IMR-90 (cell line): ENCODE results near the gene LCA5L. TPM values are rescaled to one million over a fixed set of nuclear protein-coding genes. Genes with fewer than 3 reads are reported as not detected.

ENCODE experiments used
- ATAC-seq: fragments of 200-7000 bp; cut with Tn5 transposase; 2 replicates; pipeline ENCODE4 v1.9.1; 2020; ENCODE audit warnings: low read depth, mild to moderate bottlenecking, moderate library complexity
- BruUV-seq: library from RNA; stranded (reverse); fragments of 400-500 nt; replicated peaks from 2 replicates; lab custom pipeline; 2021; lab: Mats Ljungman, UMichigan
- CTCF ChIA-PET: fragments of 300-600 bp; formaldehyde crosslinking; extraction: SDS; loops from one replicate; lab custom pipeline; 2021; ENCODE audit warnings: antibody characterized with exemption; lab: Yijun Ruan, JAX
- POLR2A ChIA-PET: fragments of 300-600 bp; sonication (Branson Sonifier 250); formaldehyde crosslinking; loops from one replicate; lab custom pipeline; 2022; ENCODE audit warnings: antibody characterized with exemption; ENCODE audit not compliant: unreplicated experiment; lab: Charles Lee
- DNase-seq: peaks from one replicate; pipeline ENCODE4 v3.0.0; 2013
- H2AFZ ChIP-seq: replicated peaks from 2 replicates; pipeline ENCODE3; 2013; ENCODE audit warnings: low read length, mild to moderate bottlenecking; ENCODE audit not compliant: poor library complexity
- H2AK5ac ChIP-seq: 2 replicates; pipeline ENCODE4 v1.6.1; 2013; ENCODE audit warnings: low read depth, low read length, inconsistent platforms
- H2AK9ac ChIP-seq: replicated peaks from 2 replicates; pipeline ENCODE3; 2013; ENCODE audit warnings: mild to moderate bottlenecking, low read depth, low read length, moderate library complexity; ENCODE audit not compliant: poor library complexity
- H2BK120ac ChIP-seq: 2 replicates; pipeline ENCODE4 v1.6.1; 2013; ENCODE audit warnings: low read depth, low read length, inconsistent platforms
- H2BK15ac ChIP-seq: 3 replicates; pipeline ENCODE4 v1.6.1; 2013; ENCODE audit warnings: low read depth, low read length, inconsistent platforms
- H2BK20ac ChIP-seq: 2 replicates; pipeline ENCODE4 v1.6.1; 2013; ENCODE audit warnings: low read depth, mild to moderate bottlenecking, inconsistent platforms, low read length, moderate library complexity
- H2BK5ac ChIP-seq: 2 replicates; pipeline ENCODE4 v1.6.1; 2013; ENCODE audit warnings: mild to moderate bottlenecking, low read depth, low read length, inconsistent platforms; ENCODE audit not compliant: poor library complexity, severe bottlenecking
- H3K14ac ChIP-seq: replicated peaks from 2 replicates; pipeline ENCODE4 v1.6.1; 2013; ENCODE audit warnings: low read depth, low read length, inconsistent platforms
- H3K18ac ChIP-seq: 2 replicates; pipeline ENCODE4 v1.6.1; 2013; ENCODE audit warnings: low read depth, low read length, control low read depth
- H3K23ac ChIP-seq: 2 replicates; pipeline ENCODE4 v1.6.1; 2013; ENCODE audit warnings: low read depth, low read length, inconsistent platforms
- H3K27ac ChIP-seq: 2 replicates; pipeline ENCODE4 v1.5.1; 2013; ENCODE audit warnings: mild to moderate bottlenecking, control low read depth, low read length; ENCODE audit not compliant: insufficient read depth
- H3K27me3 ChIP-seq: 2 replicates; pipeline ENCODE4 v1.6.1; 2013; ENCODE audit warnings: low read length; ENCODE audit not compliant: control insufficient read depth, insufficient read depth
- H3K36me3 ChIP-seq: 2 replicates; pipeline ENCODE4 v1.6.1; 2013; ENCODE audit warnings: low read length, mixed read lengths; ENCODE audit not compliant: control insufficient read depth, insufficient read depth
- H3K4ac ChIP-seq: 2 replicates; pipeline ENCODE4 v1.6.1; 2013; ENCODE audit warnings: low read depth, low read length, inconsistent platforms
- H3K4me1 ChIP-seq: 2 replicates; pipeline ENCODE4 v1.6.1; 2013; ENCODE audit warnings: low read length, mixed read lengths; ENCODE audit not compliant: control insufficient read depth, insufficient read depth
- H3K4me2 ChIP-seq: 2 replicates; pipeline ENCODE4 v1.6.1; 2013; ENCODE audit warnings: low read depth, mild to moderate bottlenecking, control low read depth, low read length, moderate library complexity
- H3K4me3 ChIP-seq: 2 replicates; pipeline ENCODE4 v1.5.1; 2013; ENCODE audit warnings: low read depth, mild to moderate bottlenecking, control low read depth, low read length, moderate library complexity; ENCODE audit not compliant: insufficient read depth
- H3K56ac ChIP-seq: 2 replicates; pipeline ENCODE4 v1.6.1; 2013; ENCODE audit warnings: low read length, inconsistent platforms; ENCODE audit not compliant: insufficient read depth; ENCODE audit errors: extremely low read depth
- H3K79me1 ChIP-seq, 2 experiments: 2 replicates each; pipeline ENCODE4 v1.6.1; 2013; ENCODE audit warnings: low read length in 2 of 2, inconsistent platforms in 1 of 2, low read depth in 1 of 2
- H3K9ac ChIP-seq: 2 replicates; pipeline ENCODE4 v1.6.1; 2013; ENCODE audit warnings: low read depth, low read length, control low read depth
- H3K9me1 ChIP-seq: 2 replicates; pipeline ENCODE4 v1.6.1; 2013; ENCODE audit warnings: low read length, inconsistent platforms; ENCODE audit not compliant: insufficient read depth
- H3K9me3 ChIP-seq: 2 replicates; pipeline ENCODE4 v1.6.1; 2013; ENCODE audit warnings: low read length; ENCODE audit not compliant: control insufficient read depth, insufficient read depth
- H4K20me1 ChIP-seq: 2 replicates; pipeline ENCODE4 v1.6.1; 2013; ENCODE audit warnings: low read length, inconsistent platforms; ENCODE audit not compliant: insufficient read depth
- H4K5ac ChIP-seq: 2 replicates; pipeline ENCODE4 v1.6.1; 2013; ENCODE audit warnings: mild to moderate bottlenecking, low read depth, low read length, control low read depth
- H4K8ac ChIP-seq, 2 experiments: 2 replicates each; pipeline ENCODE4 v1.6.1; 2013; ENCODE audit warnings: low read depth in 2 of 2, low read length in 2 of 2, control low read depth in 1 of 2, inconsistent platforms in 1 of 2
- H4K91ac ChIP-seq: 2 replicates; pipeline ENCODE4 v1.6.1; 2013; ENCODE audit warnings: low read depth, low read length, inconsistent platforms; ENCODE audit not compliant: insufficient read depth
- BHLHE40 ChIP-seq: fragments of 150-350 bp; IDR thresholded peaks from 2 replicates; pipeline ENCODE4 v1.6.1; 2016; ENCODE audit warnings: mild to moderate bottlenecking, low read depth, low read length
- CEBPB ChIP-seq: IDR thresholded peaks from 2 replicates; pipeline ENCODE4 v1.6.1; 2012; ENCODE audit warnings: low read depth, low read length, improper control_type of control experiment
- CHD1 ChIP-seq: IDR thresholded peaks from 2 replicates; pipeline ENCODE4 v1.6.1; 2012; ENCODE audit warnings: low read depth, low read length, improper control_type of control experiment
- ELK1 ChIP-seq: fragments of 150-350 bp; IDR thresholded peaks from 2 replicates; pipeline ENCODE4 v1.6.1; 2016; ENCODE audit warnings: low read depth, mild to moderate bottlenecking, low read length, moderate library complexity, borderline replicate concordance
- FOS ChIP-seq: fragments of 150-350 bp; IDR thresholded peaks from 2 replicates; pipeline ENCODE4 v1.6.1; 2016; ENCODE audit warnings: low read depth, low read length
- MAFK ChIP-seq: IDR thresholded peaks from 2 replicates; pipeline ENCODE4 v1.6.1; 2012; ENCODE audit warnings: low read depth, low read length, improper control_type of control experiment
- MAZ ChIP-seq: IDR thresholded peaks from 2 replicates; pipeline ENCODE4 v1.6.1; 2012; ENCODE audit warnings: low read depth, mild to moderate bottlenecking, low read length, improper control_type of control experiment, moderate library complexity, borderline replicate concordance
- NFE2L2 ChIP-seq: fragments of 150-350 bp; IDR thresholded peaks from 2 replicates; pipeline ENCODE4 v1.6.1; 2016; ENCODE audit warnings: low read depth, mild to moderate bottlenecking, low read length
- RAD21 ChIP-seq: IDR thresholded peaks from 2 replicates; pipeline ENCODE4 v1.6.1; 2012; ENCODE audit warnings: low read length, improper control_type of control experiment
- RFX5 ChIP-seq: IDR thresholded peaks from 2 replicates; pipeline ENCODE4 v1.8.0; 2012; ENCODE audit warnings: low read depth, mild to moderate bottlenecking, low read length, moderate library complexity
- SMC3 ChIP-seq: fragments of 150-350 bp; IDR thresholded peaks from 2 replicates; pipeline ENCODE4 v1.6.1; 2016; ENCODE audit warnings: low read depth, mild to moderate bottlenecking, antibody characterized with exemption, low read length, moderate library complexity
- WGBS, 2 experiments: methylation state at CpG; one replicate each; pipeline versions ENCODE4 v1.1.5 to v1.1.7; 2013; ENCODE audit warnings: missing lambda C conversion rate in 2 of 2; ENCODE audit not compliant: insufficient read length in 1 of 2; ENCODE audit errors: extremely low coverage in 2 of 2; 5-methylcytosine and 5-hydroxymethylcytosine counted together
- dilution Hi-C: fragments of 300-500 bp; cut with HindIII; formaldehyde crosslinking; loops from one replicate; pipeline ENCODE4 v1.14.3; 2018; ENCODE audit warnings: low sequenced_read_pairs; ENCODE audit not compliant: unreplicated experiment
- in situ Hi-C: fragments of 300-500 bp; cut with MboI; formaldehyde crosslinking; loops from 3 replicates; pipeline ENCODE4 v1.14.3; 2019; ENCODE audit warnings: low sequenced_read_pairs, inconsistent platforms, mixed read lengths
- intact Hi-C: fragments of 100-400 bp; cut with micrococcal nuclease; formaldehyde crosslinking; loops from 2 replicates; pipeline ENCODE4 v1.10.0; 2022
- polyA plus RNA-seq, 3 experiments: library from polyadenylated mRNA; depleted of rRNA; stranded (reverse); fragments of >200 nt; gene quantifications; 2 replicates each; pipeline ENCODE4 v1.2.3, GENCODE V29; 2012; ENCODE audit warnings: low replicate concordance in 1 of 3
- total RNA-seq: library from RNA; depleted of rRNA; stranded (reverse); fragments of >200 nt; gene quantifications from 2 replicates; pipeline ENCODE4 v1.2.3, GENCODE V29; 2012
- TF ChIP-seq, protein P1 (sequence below): conservative IDR thresholded peaks from 2 replicates; pipeline ENCODE4 v1.5.1; 2012; ENCODE audit warnings: mild to moderate bottlenecking, low read depth, low read length, improper control_type of control experiment
- TF ChIP-seq, protein P2 (sequence below): fragments of 150-350 bp; IDR thresholded peaks from 2 replicates; pipeline ENCODE4 v1.6.1; 2017; ENCODE audit warnings: mild to moderate bottlenecking, antibody characterized with exemption, low read length, low read depth

The LCA5L gene
- total and polyA plus RNA-seq, 2 of the 4 experiments (the other 2 are of a cell fraction), result 0.18 to 0.26 TPM

- Histone ChIP-seq H3K4me1 (peaks cover 14% of the 10 kb centered on the region), H3K18ac (no peak overlapping the region), H2BK120ac (no peak overlapping the region), H2BK20ac (no peak overlapping the region), H3K14ac (no peak overlapping the region), H3K9me3 (no peaks in the 10 kb centered on the region), H3K4me3 (no peak overlapping the region), H2BK5ac (no peak overlapping the region), H3K56ac (no peak overlapping the region), H2AFZ (peak overlapping the region; percentile 90), H4K20me1 (peaks cover 17% of the 10 kb centered on the region), H4K91ac (no peak overlapping the region), H4K8ac (peak overlapping the region in 1 of 2 experiments; percentile 65; a peak in 1 of 4 replicates), H3K4ac (0 out of 2 replicates have a peak overlapping the region, but pooled peaks have one; percentile 1), H2AK5ac (no peak overlapping the region), H4K5ac (no peak overlapping the region), H3K9ac (peak overlapping the region; percentile 5), H3K79me1 (peaks cover 21 to 70% of the 10 kb centered on the region in 2 experiments), H3K27ac (no peak overlapping the region), H2BK15ac (no peak overlapping the region), H3K36me3 (peaks cover 24% of the 10 kb centered on the region), H3K23ac (peak overlapping the region; percentile 33; the same call in 1 of the 2 replicates), H3K9me1 (peaks cover 15% of the 10 kb centered on the region), H2AK9ac (peak overlapping the region; percentile 92), H3K4me2 (peak overlapping the region; percentile 48; the same call in 1 of the 2 replicates), H3K27me3 (no peaks in the 10 kb centered on the region)
- ATAC-seq, result no peak
- WGBS, 2 experiments, result no CpG with 5 or more reads among the region's 10 CpGs
- no peak for TF ChIP-seq CHD1
- TF ChIP-seq SMC3, result no peak
- TF ChIP-seq, protein P1, sequence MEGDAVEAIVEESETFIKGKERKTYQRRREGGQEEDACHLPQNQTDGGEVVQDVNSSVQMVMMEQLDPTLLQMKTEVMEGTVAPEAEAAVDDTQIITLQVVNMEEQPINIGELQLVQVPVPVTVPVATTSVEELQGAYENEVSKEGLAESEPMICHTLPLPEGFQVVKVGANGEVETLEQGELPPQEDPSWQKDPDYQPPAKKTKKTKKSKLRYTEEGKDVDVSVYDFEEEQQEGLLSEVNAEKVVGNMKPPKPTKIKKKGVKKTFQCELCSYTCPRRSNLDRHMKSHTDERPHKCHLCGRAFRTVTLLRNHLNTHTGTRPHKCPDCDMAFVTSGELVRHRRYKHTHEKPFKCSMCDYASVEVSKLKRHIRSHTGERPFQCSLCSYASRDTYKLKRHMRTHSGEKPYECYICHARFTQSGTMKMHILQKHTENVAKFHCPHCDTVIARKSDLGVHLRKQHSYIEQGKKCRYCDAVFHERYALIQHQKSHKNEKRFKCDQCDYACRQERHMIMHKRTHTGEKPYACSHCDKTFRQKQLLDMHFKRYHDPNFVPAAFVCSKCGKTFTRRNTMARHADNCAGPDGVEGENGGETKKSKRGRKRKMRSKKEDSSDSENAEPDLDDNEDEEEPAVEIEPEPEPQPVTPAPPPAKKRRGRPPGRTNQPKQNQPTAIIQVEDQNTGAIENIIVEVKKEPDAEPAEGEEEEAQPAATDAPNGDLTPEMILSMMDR, result no peak
- TF ChIP-seq BHLHE40, result no peak
- TF ChIP-seq, protein P2, sequence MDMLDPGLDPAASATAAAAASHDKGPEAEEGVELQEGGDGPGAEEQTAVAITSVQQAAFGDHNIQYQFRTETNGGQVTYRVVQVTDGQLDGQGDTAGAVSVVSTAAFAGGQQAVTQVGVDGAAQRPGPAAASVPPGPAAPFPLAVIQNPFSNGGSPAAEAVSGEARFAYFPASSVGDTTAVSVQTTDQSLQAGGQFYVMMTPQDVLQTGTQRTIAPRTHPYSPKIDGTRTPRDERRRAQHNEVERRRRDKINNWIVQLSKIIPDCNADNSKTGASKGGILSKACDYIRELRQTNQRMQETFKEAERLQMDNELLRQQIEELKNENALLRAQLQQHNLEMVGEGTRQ, result no peak
- no peak for TF ChIP-seq FOS
- no peak for TF ChIP-seq ELK1
- no peak for TF ChIP-seq RAD21
- TF ChIP-seq MAFK, result no peak
- no peak for TF ChIP-seq MAZ
- no peak for TF ChIP-seq NFE2L2
- no peak for TF ChIP-seq RFX5
- TF ChIP-seq CEBPB, result no peak
- POLR2A ChIA-PET, result no interaction called here
- no TSS peak for BruUV-seq
- CTCF ChIA-PET, result no interaction called here
- intact Hi-C loops (loop anchor here (1.0 to 10.0 kb wide), 4 partner anchors 40 to 884 kb away; partner anchors contain the start of gene PSMG1), in situ Hi-C loops (loop anchor here (5.0 kb wide), 1 partner anchor 71 kb away; no protein-coding TSS in a partner anchor), dilution Hi-C loops (no loop called here)
- no peak for DNase-seq
These were observed 56.8 kb downstream of the LCA5L start for GRCh38 chr21:39388811-39389155.
